HepG2 (cell line): Measurements from ENCODE around the gene KIN. TPM values are rescaled to one million over a fixed set of nuclear protein-coding genes. Genes with fewer than 3 reads are reported as not detected.

Source experiments
- CREB1 ChIP-seq, 2 experiments: fragments of 450-650 bp in 1 of 2; IDR thresholded peaks; 2 replicates each; pipeline ENCODE4 v1.6.1; 2016 to 2017; ENCODE audit warnings: control low read depth in 1 of 2, mild to moderate bottlenecking in 1 of 2, missing compliant biosample characterization in 1 of 2, missing genetic modification characterization in 1 of 2
- ETV6 ChIP-seq: sonication (generic); formaldehyde crosslinking; conservative IDR thresholded peaks from 2 replicates; pipeline ENCODE4 v1.4.0; 2020; ENCODE audit warnings: missing genetic modification reagents
- FOSL1 ChIP-seq: sonication (generic); formaldehyde crosslinking; IDR thresholded peaks from 2 replicates; pipeline ENCODE4 v1.9.0; 2021; ENCODE audit warnings: missing genetic modification reagents, borderline replicate concordance
- ISL2 ChIP-seq: sonication (generic); formaldehyde crosslinking; IDR thresholded peaks from 2 replicates; pipeline ENCODE4 v1.5.0; 2020; ENCODE audit warnings: missing genetic modification reagents
- POLR2A ChIP-seq, 2 experiments: IDR thresholded peaks; 2 replicates each; pipeline ENCODE4 v1.6.1; 2011; ENCODE audit warnings: low read depth in 2 of 2, low read length in 2 of 2, mild to moderate bottlenecking in 1 of 2, moderate library complexity in 1 of 2; ENCODE audit not compliant: insufficient read depth in 1 of 2
- RXRB ChIP-seq: IDR thresholded peaks from 2 replicates; pipeline ENCODE4 v1.6.1; 2016; ENCODE audit warnings: borderline replicate concordance, missing genetic modification reagents, missing compliant biosample characterization
- ZFP82 ChIP-seq: sonication (generic); formaldehyde crosslinking; IDR thresholded peaks from 2 replicates; pipeline ENCODE4 v1.5.1; 2020; ENCODE audit warnings: mild to moderate bottlenecking, missing genetic modification reagents, borderline replicate concordance
- ZNF496 ChIP-seq: sonication (generic); formaldehyde crosslinking; IDR thresholded peaks from 2 replicates; pipeline ENCODE4 v1.8.1; 2023; ENCODE audit warnings: mild to moderate bottlenecking, moderate library complexity, missing genetic modification reagents; ENCODE audit not compliant: insufficient replicate concordance
- ZNF510 ChIP-seq: sonication (generic); formaldehyde crosslinking; IDR thresholded peaks from 2 replicates; pipeline ENCODE4 v1.4.0; 2020; ENCODE audit warnings: low read depth, mild to moderate bottlenecking, missing genetic modification reagents
- ZNF550 ChIP-seq: sonication (generic); formaldehyde crosslinking; IDR thresholded peaks from 2 replicates; pipeline ENCODE4 v1.4.0; 2020; ENCODE audit warnings: mild to moderate bottlenecking, missing genetic modification reagents, borderline replicate concordance
- ZNF569 ChIP-seq: sonication (generic); formaldehyde crosslinking; IDR thresholded peaks from 2 replicates; pipeline ENCODE4 v1.5.0; 2020; ENCODE audit warnings: mild to moderate bottlenecking, missing genetic modification reagents, moderate library complexity, borderline replicate concordance
- ZNF570 ChIP-seq: sonication (generic); formaldehyde crosslinking; IDR thresholded peaks from 2 replicates; pipeline ENCODE4 v1.4.0; 2020; ENCODE audit warnings: mild to moderate bottlenecking, missing genetic modification reagents, borderline replicate concordance
- ZNF605 ChIP-seq: sonication (generic); formaldehyde crosslinking; IDR thresholded peaks from 2 replicates; pipeline ENCODE4 v1.8.0; 2022; ENCODE audit warnings: mild to moderate bottlenecking, missing genetic modification reagents
- ZNF674 ChIP-seq: sonication (generic); formaldehyde crosslinking; IDR thresholded peaks from 2 replicates; pipeline ENCODE4 v1.5.0; 2020; ENCODE audit warnings: low read depth, mild to moderate bottlenecking, missing genetic modification reagents
- ZNF724P ChIP-seq: sonication (generic); formaldehyde crosslinking; IDR thresholded peaks from 2 replicates; pipeline ENCODE4 v1.8.0; 2022; ENCODE audit warnings: missing genetic modification reagents, borderline replicate concordance
- ZNF737 ChIP-seq: sonication (generic); formaldehyde crosslinking; IDR thresholded peaks from 2 replicates; pipeline ENCODE4 v1.5.0; 2020; ENCODE audit warnings: missing genetic modification reagents, mild to moderate bottlenecking, borderline replicate concordance
- ZNF781 ChIP-seq: sonication (generic); formaldehyde crosslinking; IDR thresholded peaks from 2 replicates; pipeline ENCODE4 v1.5.1; 2020; ENCODE audit warnings: borderline replicate concordance, mild to moderate bottlenecking, missing genetic modification reagents; ENCODE audit errors: not compliant biosample characterization
- polyA plus RNA-seq, 8 experiments: library from polyadenylated mRNA; depleted of rRNA in 3 of 8; stranded (reverse) in 7 of 8; unstranded in 1 of 8; fragments of >200 nt; fragmentation: Illumina TruSeq in 4 of 8; extraction: Trizol in 4 of 8; gene quantifications; 2 replicates each; pipeline versions ENCODE4 v1.2.1 to v1.2.3, GENCODE V29; 2011 to 2016; ENCODE audit warnings: low read depth in 4 of 8, missing spikeins in 1 of 8, mixed read lengths in 1 of 8; ENCODE audit not compliant: insufficient read depth in 1 of 8
- total RNA-seq, 5 experiments: library from RNA; depleted of rRNA; stranded (reverse); fragments of >200 nt; fragmentation: Illumina TruSeq; extraction: Trizol; gene quantifications; 2 replicates each; pipeline ENCODE4 v1.2.3, GENCODE V29; 2016; ENCODE audit warnings: low read depth in 1 of 5
- TF ChIP-seq, protein P1 (sequence below): sonication (generic); formaldehyde crosslinking; IDR thresholded peaks from 2 replicates; pipeline ENCODE4 v1.5.0; 2020; ENCODE audit warnings: missing genetic modification reagents
- TF ChIP-seq, protein P2 (sequence below): sonication (generic); formaldehyde crosslinking; IDR thresholded peaks from 2 replicates; pipeline ENCODE4 v1.4.0; 2020; ENCODE audit warnings: missing genetic modification reagents
- TF ChIP-seq, protein P3 (sequence below): sonication (generic); formaldehyde crosslinking; IDR thresholded peaks from 2 replicates; pipeline ENCODE4 v1.5.1; 2020; ENCODE audit warnings: missing genetic modification reagents, mild to moderate bottlenecking, borderline replicate concordance
- TF ChIP-seq, protein P4 (sequence below): sonication (generic); formaldehyde crosslinking; conservative IDR thresholded peaks from 2 replicates; pipeline ENCODE4 v1.4.0; 2020; ENCODE audit warnings: missing genetic modification reagents
- TF ChIP-seq, protein P5 (sequence below): sonication (generic); formaldehyde crosslinking; IDR thresholded peaks from 2 replicates; pipeline ENCODE4 v1.4.0; 2020; ENCODE audit warnings: mild to moderate bottlenecking, missing genetic modification reagents

Gene KIN
- total and polyA plus RNA-seq, 2 of the 13 experiments (the other 11 are each of a cell fraction or from before 2014, with no cell fraction given) = 4.9 to 23.2 TPM

DNA sequence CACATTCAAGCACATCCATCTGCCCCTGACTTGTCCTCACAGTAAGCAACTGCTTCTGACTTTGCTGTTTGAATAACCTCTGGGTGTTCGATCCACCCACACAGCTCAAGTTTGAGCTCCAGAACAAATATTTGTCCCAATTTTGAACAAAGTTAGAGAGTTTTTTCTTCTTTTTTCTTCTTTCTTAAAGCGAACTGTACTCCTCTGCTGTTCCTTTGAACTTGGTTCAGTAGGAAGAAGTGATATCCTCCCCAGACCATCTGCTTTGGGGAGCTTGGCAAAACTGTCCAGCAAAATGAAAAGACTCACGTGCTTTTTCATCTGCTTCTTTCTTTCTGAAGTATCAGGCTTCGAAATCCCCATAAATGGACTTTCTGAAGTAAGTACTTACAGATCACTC, 84.7 kb downstream of the KIN start, which contains the start of gene ITIH2 (continued):
- TF ChIP-seq, protein P1, sequence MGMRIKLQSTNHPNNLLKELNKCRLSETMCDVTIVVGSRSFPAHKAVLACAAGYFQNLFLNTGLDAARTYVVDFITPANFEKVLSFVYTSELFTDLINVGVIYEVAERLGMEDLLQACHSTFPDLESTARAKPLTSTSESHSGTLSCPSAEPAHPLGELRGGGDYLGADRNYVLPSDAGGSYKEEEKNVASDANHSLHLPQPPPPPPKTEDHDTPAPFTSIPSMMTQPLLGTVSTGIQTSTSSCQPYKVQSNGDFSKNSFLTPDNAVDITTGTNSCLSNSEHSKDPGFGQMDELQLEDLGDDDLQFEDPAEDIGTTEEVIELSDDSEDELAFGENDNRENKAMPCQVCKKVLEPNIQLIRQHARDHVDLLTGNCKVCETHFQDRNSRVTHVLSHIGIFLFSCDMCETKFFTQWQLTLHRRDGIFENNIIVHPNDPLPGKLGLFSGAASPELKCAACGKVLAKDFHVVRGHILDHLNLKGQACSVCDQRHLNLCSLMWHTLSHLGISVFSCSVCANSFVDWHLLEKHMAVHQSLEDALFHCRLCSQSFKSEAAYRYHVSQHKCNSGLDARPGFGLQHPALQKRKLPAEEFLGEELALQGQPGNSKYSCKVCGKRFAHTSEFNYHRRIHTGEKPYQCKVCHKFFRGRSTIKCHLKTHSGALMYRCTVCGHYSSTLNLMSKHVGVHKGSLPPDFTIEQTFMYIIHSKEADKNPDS (CRISPR knock-in tag) = no peak
- TF ChIP-seq POLR2A (IDR thresholded peaks at IDR 0.05; ENCODE audit: insufficient read depth in 1 of 2, low read depth in 2 of 2, low read length in 2 of 2) = peak; percentile 68 to 86
- peak; percentile 94 for TF ChIP-seq ISL2 (CRISPR knock-in tag)
- no peak for TF ChIP-seq ZNF781 (CRISPR knock-in tag)
- no peak for TF ChIP-seq ETV6 (CRISPR knock-in tag)
- no peak for TF ChIP-seq ZNF605 (CRISPR knock-in tag)
- TF ChIP-seq, protein P2, sequence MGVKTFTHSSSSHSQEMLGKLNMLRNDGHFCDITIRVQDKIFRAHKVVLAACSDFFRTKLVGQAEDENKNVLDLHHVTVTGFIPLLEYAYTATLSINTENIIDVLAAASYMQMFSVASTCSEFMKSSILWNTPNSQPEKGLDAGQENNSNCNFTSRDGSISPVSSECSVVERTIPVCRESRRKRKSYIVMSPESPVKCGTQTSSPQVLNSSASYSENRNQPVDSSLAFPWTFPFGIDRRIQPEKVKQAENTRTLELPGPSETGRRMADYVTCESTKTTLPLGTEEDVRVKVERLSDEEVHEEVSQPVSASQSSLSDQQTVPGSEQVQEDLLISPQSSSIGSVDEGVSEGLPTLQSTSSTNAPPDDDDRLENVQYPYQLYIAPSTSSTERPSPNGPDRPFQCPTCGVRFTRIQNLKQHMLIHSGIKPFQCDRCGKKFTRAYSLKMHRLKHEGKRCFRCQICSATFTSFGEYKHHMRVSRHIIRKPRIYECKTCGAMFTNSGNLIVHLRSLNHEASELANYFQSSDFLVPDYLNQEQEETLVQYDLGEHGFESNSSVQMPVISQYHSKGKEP = no peak
- TF ChIP-seq ZFP82 (CRISPR knock-in tag) = no peak
- TF ChIP-seq ZNF570 (CRISPR knock-in tag) = no peak
- TF ChIP-seq, protein P3, sequence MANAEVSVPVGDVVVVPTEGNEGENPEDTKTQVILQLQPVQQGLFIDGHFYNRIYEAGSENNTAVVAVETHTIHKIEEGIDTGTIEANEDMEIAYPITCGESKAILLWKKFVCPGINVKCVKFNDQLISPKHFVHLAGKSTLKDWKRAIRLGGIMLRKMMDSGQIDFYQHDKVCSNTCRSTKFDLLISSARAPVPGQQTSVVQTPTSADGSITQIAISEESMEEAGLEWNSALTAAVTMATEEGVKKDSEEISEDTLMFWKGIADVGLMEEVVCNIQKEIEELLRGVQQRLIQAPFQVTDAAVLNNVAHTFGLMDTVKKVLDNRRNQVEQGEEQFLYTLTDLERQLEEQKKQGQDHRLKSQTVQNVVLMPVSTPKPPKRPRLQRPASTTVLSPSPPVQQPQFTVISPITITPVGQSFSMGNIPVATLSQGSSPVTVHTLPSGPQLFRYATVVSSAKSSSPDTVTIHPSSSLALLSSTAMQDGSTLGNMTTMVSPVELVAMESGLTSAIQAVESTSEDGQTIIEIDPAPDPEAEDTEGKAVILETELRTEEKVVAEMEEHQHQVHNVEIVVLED (CRISPR knock-in tag) = no peak
- TF ChIP-seq, protein P4, sequence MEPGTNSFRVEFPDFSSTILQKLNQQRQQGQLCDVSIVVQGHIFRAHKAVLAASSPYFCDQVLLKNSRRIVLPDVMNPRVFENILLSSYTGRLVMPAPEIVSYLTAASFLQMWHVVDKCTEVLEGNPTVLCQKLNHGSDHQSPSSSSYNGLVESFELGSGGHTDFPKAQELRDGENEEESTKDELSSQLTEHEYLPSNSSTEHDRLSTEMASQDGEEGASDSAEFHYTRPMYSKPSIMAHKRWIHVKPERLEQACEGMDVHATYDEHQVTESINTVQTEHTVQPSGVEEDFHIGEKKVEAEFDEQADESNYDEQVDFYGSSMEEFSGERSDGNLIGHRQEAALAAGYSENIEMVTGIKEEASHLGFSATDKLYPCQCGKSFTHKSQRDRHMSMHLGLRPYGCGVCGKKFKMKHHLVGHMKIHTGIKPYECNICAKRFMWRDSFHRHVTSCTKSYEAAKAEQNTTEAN (CRISPR knock-in tag) = no peak
- TF ChIP-seq, protein P5, sequence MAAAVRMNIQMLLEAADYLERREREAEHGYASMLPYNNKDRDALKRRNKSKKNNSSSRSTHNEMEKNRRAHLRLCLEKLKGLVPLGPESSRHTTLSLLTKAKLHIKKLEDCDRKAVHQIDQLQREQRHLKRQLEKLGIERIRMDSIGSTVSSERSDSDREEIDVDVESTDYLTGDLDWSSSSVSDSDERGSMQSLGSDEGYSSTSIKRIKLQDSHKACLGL (CRISPR knock-in tag) = no peak
- TF ChIP-seq ZNF496 (CRISPR knock-in tag) = no peak
- no peak for TF ChIP-seq ZNF737 (CRISPR knock-in tag)
- no peak for TF ChIP-seq FOSL1 (CRISPR knock-in tag)
- TF ChIP-seq ZNF569 (CRISPR knock-in tag) = no peak
- peak; percentile 77 for TF ChIP-seq RXRB
- TF ChIP-seq ZNF510 = no peak
- no peak for TF ChIP-seq ZNF724P (CRISPR knock-in tag)
- no peak for TF ChIP-seq CREB1 (IDR thresholded peaks at IDR 0.05)
- peak; percentile 37; the same call in 1 of the 2 replicates for TF ChIP-seq CREB1 (CRISPR knock-in tag; IDR thresholded peaks at IDR 0.05)
- no peak for TF ChIP-seq ZNF674 (CRISPR knock-in tag)
- TF ChIP-seq ZNF550 (CRISPR knock-in tag) = no peak
